Activated CD8-positive, alpha-beta T cell treated with anti-CD3 and anti-CD28 coated beads for 36 hours (primary cell): Measurements from ENCODE around the gene CD244. TPM values are rescaled to one million over a fixed set of nuclear protein-coding genes. Genes with fewer than 3 reads are reported as not detected.
"Not testable (repeated sequence)": the region's sequence is repeated elsewhere in the genome, so short reads cannot be mapped to it uniquely, and the experiment has no call there.

Experiments
- ATAC-seq: fragments of 200-7000 bp; cut with Tn5 transposase; one replicate; pipeline ENCODE4 v1.10.0; 2021; ENCODE audit warnings: mild to moderate bottlenecking, moderate library complexity
- CTCF ChIA-PET: fragments of 350-600 bp; sonication (Branson Sonifier 250); formaldehyde crosslinking; loops from one replicate; lab custom pipeline; 2021; ENCODE audit warnings: antibody characterized with exemption; lab: Charles Lee
- POLR2A ChIA-PET: fragments of 350-600 bp; sonication (Branson Sonifier 250); formaldehyde crosslinking; loops from one replicate; lab custom pipeline; 2021; ENCODE audit warnings: antibody characterized with exemption; lab: Charles Lee
- DNase-seq: peaks from one replicate; pipeline ENCODE4 v3.0.0-alpha.2; 2020
- H3K27ac Mint-ChIP-seq: one replicate; pipeline ENCODE4 v1.8.0; 2021; ENCODE audit warnings: mild to moderate bottlenecking, mixed read lengths
- H3K27me3 Mint-ChIP-seq: one replicate; pipeline ENCODE4 v1.8.0; 2021; ENCODE audit warnings: mixed read lengths
- H3K36me3 Mint-ChIP-seq: one replicate; pipeline ENCODE4 v1.8.0; 2021; ENCODE audit warnings: low read depth, mixed read lengths
- H3K4me1 Mint-ChIP-seq: one replicate; pipeline ENCODE4 v1.8.0; 2021; ENCODE audit warnings: low read depth, mixed read lengths
- H3K4me3 Mint-ChIP-seq: one replicate; pipeline ENCODE4 v1.8.0; 2021; ENCODE audit warnings: mild to moderate bottlenecking, moderate library complexity, mixed read lengths
- H3K9me3 Mint-ChIP-seq: one replicate; pipeline ENCODE4 v1.8.0; 2021; ENCODE audit warnings: mixed read lengths
- CTCF ChIP-seq: fragments of 200-600 bp; IDR thresholded peaks from one replicate; pipeline ENCODE4 v1.8.0; 2022; ENCODE audit warnings: antibody characterized with exemption, mild to moderate bottlenecking
- intact Hi-C: fragments of 100-400 bp; cut with micrococcal nuclease; formaldehyde crosslinking; loops from one replicate; pipeline ENCODE4 v1.10.0; 2022
- total RNA-seq, 2 experiments: library from RNA; stranded (reverse); gene quantifications; one replicate each; pipeline ENCODE4 v1.2.3, GENCODE V29; 2021

The CD244 gene
- total RNA-seq, 2 experiments from 2014 or later = 1.4 to 1.8 TPM

- TF ChIP-seq CTCF = no peak
- Mint-ChIP-seq H3K36me3 (no peaks in the 10 kb centered on the region), H3K4me1 (no peaks in the 10 kb centered on the region), H3K27me3 (no peaks in the 10 kb centered on the region), H3K27ac (no peak overlapping the region), H3K9me3 (no peaks in the 10 kb centered on the region), H3K4me3 (no peak overlapping the region)
- intact Hi-C loops = no loop called here
- ATAC-seq (no peak), DNase-seq (no peak)
- CTCF ChIA-PET = interaction anchor here (1.2 to 1.6 kb wide), 2 partner anchors 23 to 73 kb away, joined by 3 read pairs; partner anchors contain the start of gene ITLN1
- POLR2A ChIA-PET = no interaction called here
These were observed 45.3 kb upstream of the CD244 start for GRCh38 chr1:160907976-160908375.

GRCh38 chr1:160905617-160905989 is 42.9 kb upstream of the CD244 start:
- no peaks in the 10 kb centered on the region for H3K36me3 Mint-ChIP-seq
- CTCF ChIA-PET = interaction anchor here (1.4 kb wide), 1 partner anchor 48 kb away, joined by 3 read pairs; no protein-coding TSS in a partner anchor
- DNase-seq (no peak), ATAC-seq (no peak)
- no peak overlapping the region for H3K27ac Mint-ChIP-seq
- H3K4me3 Mint-ChIP-seq = no peak overlapping the region
- intact Hi-C loops = no loop called here
- no peak for TF ChIP-seq CTCF
- peaks cover 2% of the 10 kb centered on the region for H3K27me3 Mint-ChIP-seq
- H3K4me1 Mint-ChIP-seq = no peaks in the 10 kb centered on the region
- POLR2A ChIA-PET = no interaction called here
- no peaks in the 10 kb centered on the region for H3K9me3 Mint-ChIP-seq

- no peak for ATAC-seq
- no peaks in the 10 kb centered on the region for H3K9me3 Mint-ChIP-seq
- H3K4me3 Mint-ChIP-seq = no peak overlapping the region
- no peak for DNase-seq
- H3K27me3 Mint-ChIP-seq = peaks cover 2% of the 10 kb centered on the region
- no peaks in the 10 kb centered on the region for H3K36me3 Mint-ChIP-seq
- no peak for TF ChIP-seq CTCF
- intact Hi-C loops = no loop called here
- POLR2A ChIA-PET = no interaction called here
- H3K27ac Mint-ChIP-seq = no peak overlapping the region
- H3K4me1 Mint-ChIP-seq = no peaks in the 10 kb centered on the region
- CTCF ChIA-PET = interaction anchor here (0.6 kb wide), 1 partner anchor 17 kb away, joined by 3 read pairs; no protein-coding TSS in a partner anchor
These were observed 42.3 kb upstream of the CD244 start for GRCh38 chr1:160904783-160905616.

GRCh38 chr1:160902251-160902650 is 39.6 kb upstream of the CD244 start:
- H3K9me3 Mint-ChIP-seq, H3K27ac Mint-ChIP-seq, POLR2A ChIA-PET, intact Hi-C loops, H3K27me3 Mint-ChIP-seq, DNase-seq, H3K4me1 Mint-ChIP-seq, H3K36me3 Mint-ChIP-seq, CTCF ChIA-PET, H3K4me3 Mint-ChIP-seq, ATAC-seq: not testable (repeated sequence)

GRCh38 chr1:160901768-160902167 is 39.1 kb upstream of the CD244 start:
- no peaks in the 10 kb centered on the region for H3K9me3 Mint-ChIP-seq
- peaks cover 2% of the 10 kb centered on the region for H3K27me3 Mint-ChIP-seq
- DNase-seq (no peak), ATAC-seq (no peak)
- intact Hi-C loops = no loop called here
- no peak for TF ChIP-seq CTCF
- ChIA-PET CTCF (no interaction called here), POLR2A (no interaction called here)
- H3K27ac Mint-ChIP-seq = no peak overlapping the region
- H3K4me1 Mint-ChIP-seq = no peaks in the 10 kb centered on the region
- H3K4me3 Mint-ChIP-seq = no peak overlapping the region
- no peaks in the 10 kb centered on the region for H3K36me3 Mint-ChIP-seq

- H3K27me3 Mint-ChIP-seq, DNase-seq, POLR2A ChIA-PET, H3K4me1 Mint-ChIP-seq, ATAC-seq, H3K36me3 Mint-ChIP-seq, H3K27ac Mint-ChIP-seq, intact Hi-C loops, H3K4me3 Mint-ChIP-seq, CTCF ChIA-PET, H3K9me3 Mint-ChIP-seq: not testable (repeated sequence)
These were observed 38.0 kb upstream of the CD244 start for GRCh38 chr1:160900683-160901082.

- POLR2A ChIA-PET, DNase-seq, ATAC-seq, H3K4me3 Mint-ChIP-seq, H3K4me1 Mint-ChIP-seq, H3K36me3 Mint-ChIP-seq, intact Hi-C loops, H3K9me3 Mint-ChIP-seq, H3K27ac Mint-ChIP-seq, H3K27me3 Mint-ChIP-seq: not testable (repeated sequence)
- CTCF ChIA-PET = interaction anchor here (1.2 to 2.2 kb wide), 3 partner anchors 10 to 60 kb away, joined by 3 to 6 read pairs (median 4); partner anchors contain the start of gene ITLN1
These were observed 31.9 kb upstream of the CD244 start for GRCh38 chr1:160894368-160895135.
